ENCODE data around the gene FOSB.

Gene FOSB

GRCh38 chr19:45501730-45502014, 33.9 kb downstream of the FOSB start:
- H3K4me3 ChIP-seq (ENCODE audit: insufficient read depth, low read depth, low read length, poor library complexity, severe bottlenecking) = no peak overlapping the region
- no peaks in the 10 kb centered on the region for H3K27me3 ChIP-seq (replicated peaks; ENCODE audit: control insufficient read depth, insufficient read depth, low read length, poor library complexity, severe bottlenecking)
- H3K36me3 ChIP-seq (ENCODE audit: control insufficient read depth, insufficient read depth, low read length) = no peaks in the 10 kb centered on the region
- no peak for DNase-seq
- H3K4me1 ChIP-seq (ENCODE audit: control insufficient read depth, insufficient read depth, low read length, poor library complexity, severe bottlenecking) = peaks cover 31% of the 10 kb centered on the region
- no peaks in the 10 kb centered on the region for H3K9me3 ChIP-seq (ENCODE audit: control insufficient read depth, low read length)
- H3K27ac ChIP-seq (ENCODE audit: insufficient read depth, low read length, poor library complexity, severe bottlenecking) = no peak overlapping the region

DNA sequence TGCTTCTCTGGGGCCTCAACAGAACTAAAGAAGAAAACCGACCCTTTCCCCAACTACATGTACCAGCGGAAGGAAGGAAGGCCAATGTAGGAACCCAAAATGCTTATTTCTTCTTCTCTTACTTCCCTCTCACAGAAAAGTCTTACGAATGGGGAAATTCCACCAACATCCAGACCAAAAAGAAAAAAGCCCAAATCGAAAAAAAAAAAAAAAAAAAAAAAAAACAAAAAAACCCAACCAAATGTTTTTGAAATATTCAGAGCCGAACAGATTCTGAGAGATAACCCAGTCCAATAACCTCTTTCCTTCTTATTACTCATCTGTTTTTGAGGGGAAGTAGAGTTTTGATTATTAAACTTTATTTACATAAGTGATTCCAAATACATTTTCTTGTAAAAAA, 34.3 kb downstream of the FOSB start:
- DNase-seq = no peak
- no peaks in the 10 kb centered on the region for H3K36me3 ChIP-seq (ENCODE audit: control insufficient read depth, insufficient read depth, low read length)
- peaks cover 32% of the 10 kb centered on the region for H3K4me1 ChIP-seq (ENCODE audit: control insufficient read depth, insufficient read depth, low read length, poor library complexity, severe bottlenecking)
- H3K4me3 ChIP-seq (ENCODE audit: insufficient read depth, low read depth, low read length, poor library complexity, severe bottlenecking) = no peak overlapping the region
- no peaks in the 10 kb centered on the region for H3K27me3 ChIP-seq (replicated peaks; ENCODE audit: control insufficient read depth, insufficient read depth, low read length, poor library complexity, severe bottlenecking)
- H3K27ac ChIP-seq (ENCODE audit: insufficient read depth, low read length, poor library complexity, severe bottlenecking) = no peak overlapping the region
- no peaks in the 10 kb centered on the region for H3K9me3 ChIP-seq (ENCODE audit: control insufficient read depth, low read length)

- no peak overlapping the region for H3K4me3 ChIP-seq (ENCODE audit: insufficient read depth, low read depth, low read length, poor library complexity, severe bottlenecking)
These were observed 36.1 kb downstream of the FOSB start for GRCh38 chr19:45503909-45504308.

GRCh38 chr19:45505151-45505995, 37.6 kb downstream of the FOSB start:
- Histone ChIP-seq H3K4me3 (ENCODE audit: insufficient read depth, low read depth, low read length, poor library complexity, severe bottlenecking) (no peak overlapping the region), H3K27me3 (replicated peaks; ENCODE audit: control insufficient read depth, insufficient read depth, low read length, poor library complexity, severe bottlenecking) (no peaks in the 10 kb centered on the region), H3K4me1 (ENCODE audit: control insufficient read depth, insufficient read depth, low read length, poor library complexity, severe bottlenecking) (peaks cover 18% of the 10 kb centered on the region), H3K27ac (ENCODE audit: insufficient read depth, low read length, poor library complexity, severe bottlenecking) (peak overlapping the region; percentile 93), H3K9me3 (ENCODE audit: control insufficient read depth, low read length) (no peaks in the 10 kb centered on the region), H3K36me3 (ENCODE audit: control insufficient read depth, insufficient read depth, low read length) (no peaks in the 10 kb centered on the region)
- DNase-seq = no peak

More at GRCh38 chr19:45503909-45504308, 36.1 kb downstream of the FOSB start:
- no peaks in the 10 kb centered on the region for H3K27me3 ChIP-seq (replicated peaks; ENCODE audit: control insufficient read depth, insufficient read depth, low read length, poor library complexity, severe bottlenecking)
- H3K4me1 ChIP-seq (ENCODE audit: control insufficient read depth, insufficient read depth, low read length, poor library complexity, severe bottlenecking) = peaks cover 19% of the 10 kb centered on the region
- no peaks in the 10 kb centered on the region for H3K9me3 ChIP-seq (ENCODE audit: control insufficient read depth, low read length)
- H3K27ac ChIP-seq (ENCODE audit: insufficient read depth, low read length, poor library complexity, severe bottlenecking) = no peak overlapping the region
- no peak for DNase-seq
- no peaks in the 10 kb centered on the region for H3K36me3 ChIP-seq (ENCODE audit: control insufficient read depth, insufficient read depth, low read length)

- H3K27me3 ChIP-seq (replicated peaks; ENCODE audit: control insufficient read depth, insufficient read depth, low read length, poor library complexity, severe bottlenecking) = no peaks in the 10 kb centered on the region
- H3K27ac ChIP-seq (ENCODE audit: insufficient read depth, low read length, poor library complexity, severe bottlenecking) = peak overlapping the region; percentile 93
- H3K4me3 ChIP-seq (ENCODE audit: insufficient read depth, low read depth, low read length, poor library complexity, severe bottlenecking) = peak overlapping the region; percentile 80
- H3K4me1 ChIP-seq (ENCODE audit: control insufficient read depth, insufficient read depth, low read length, poor library complexity, severe bottlenecking) = peaks cover 18% of the 10 kb centered on the region
- no peaks in the 10 kb centered on the region for H3K36me3 ChIP-seq (ENCODE audit: control insufficient read depth, insufficient read depth, low read length)
- DNase-seq = no peak
- H3K9me3 ChIP-seq (ENCODE audit: control insufficient read depth, low read length) = no peaks in the 10 kb centered on the region
These were observed 38.1 kb downstream of the FOSB start for GRCh38 chr19:45505996-45506245.

DNA sequence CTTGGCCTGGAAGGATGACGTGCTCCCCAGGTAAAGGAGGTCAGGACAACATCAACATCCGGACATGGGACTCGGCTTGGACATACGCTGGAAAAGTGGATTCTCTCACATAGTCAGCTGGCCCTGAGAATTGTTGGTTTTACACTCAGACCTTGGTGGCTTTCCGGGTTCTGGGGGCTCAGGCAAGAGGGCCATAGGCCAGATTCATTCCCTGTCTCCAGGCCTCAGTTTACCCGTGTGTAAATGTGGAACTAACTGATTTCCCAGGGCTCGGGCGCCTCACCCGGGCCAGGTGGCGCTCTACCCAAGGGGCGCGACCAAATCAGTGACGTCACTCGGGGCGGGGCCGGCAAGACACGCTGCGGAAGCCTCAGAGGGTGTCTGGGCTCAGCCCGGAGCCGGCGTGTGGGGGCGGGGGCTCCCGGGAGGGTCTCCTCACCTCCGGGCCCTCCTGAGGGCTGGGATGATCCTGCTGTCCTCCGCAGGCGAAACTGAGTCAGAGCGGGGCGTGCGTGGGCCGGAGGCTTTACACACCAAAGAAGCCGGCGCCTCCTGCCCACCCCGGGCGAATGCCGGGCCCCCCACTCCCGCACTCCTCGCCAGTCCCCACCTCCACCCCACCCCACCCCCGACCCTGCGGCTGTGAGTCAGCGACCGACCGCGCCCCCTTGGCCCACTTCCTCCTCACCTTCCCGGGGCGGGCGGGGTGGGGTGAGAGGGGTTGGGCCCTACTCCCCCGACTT, 38.6 kb downstream of the FOSB start:
- no peaks in the 10 kb centered on the region for H3K36me3 ChIP-seq (ENCODE audit: control insufficient read depth, insufficient read depth, low read length)
- peak; percentile 89 to 95 (median 92) for DNase-seq
- H3K4me1 ChIP-seq (ENCODE audit: control insufficient read depth, insufficient read depth, low read length, poor library complexity, severe bottlenecking) = peaks cover 18% of the 10 kb centered on the region
- H3K4me3 ChIP-seq (ENCODE audit: insufficient read depth, low read depth, low read length, poor library complexity, severe bottlenecking) = peak overlapping the region; percentile 80
- H3K9me3 ChIP-seq (ENCODE audit: control insufficient read depth, low read length) = no peaks in the 10 kb centered on the region
- H3K27me3 ChIP-seq (replicated peaks; ENCODE audit: control insufficient read depth, insufficient read depth, low read length, poor library complexity, severe bottlenecking) = no peaks in the 10 kb centered on the region
- peak overlapping the region; percentile 93 for H3K27ac ChIP-seq (ENCODE audit: insufficient read depth, low read length, poor library complexity, severe bottlenecking)

DNA sequence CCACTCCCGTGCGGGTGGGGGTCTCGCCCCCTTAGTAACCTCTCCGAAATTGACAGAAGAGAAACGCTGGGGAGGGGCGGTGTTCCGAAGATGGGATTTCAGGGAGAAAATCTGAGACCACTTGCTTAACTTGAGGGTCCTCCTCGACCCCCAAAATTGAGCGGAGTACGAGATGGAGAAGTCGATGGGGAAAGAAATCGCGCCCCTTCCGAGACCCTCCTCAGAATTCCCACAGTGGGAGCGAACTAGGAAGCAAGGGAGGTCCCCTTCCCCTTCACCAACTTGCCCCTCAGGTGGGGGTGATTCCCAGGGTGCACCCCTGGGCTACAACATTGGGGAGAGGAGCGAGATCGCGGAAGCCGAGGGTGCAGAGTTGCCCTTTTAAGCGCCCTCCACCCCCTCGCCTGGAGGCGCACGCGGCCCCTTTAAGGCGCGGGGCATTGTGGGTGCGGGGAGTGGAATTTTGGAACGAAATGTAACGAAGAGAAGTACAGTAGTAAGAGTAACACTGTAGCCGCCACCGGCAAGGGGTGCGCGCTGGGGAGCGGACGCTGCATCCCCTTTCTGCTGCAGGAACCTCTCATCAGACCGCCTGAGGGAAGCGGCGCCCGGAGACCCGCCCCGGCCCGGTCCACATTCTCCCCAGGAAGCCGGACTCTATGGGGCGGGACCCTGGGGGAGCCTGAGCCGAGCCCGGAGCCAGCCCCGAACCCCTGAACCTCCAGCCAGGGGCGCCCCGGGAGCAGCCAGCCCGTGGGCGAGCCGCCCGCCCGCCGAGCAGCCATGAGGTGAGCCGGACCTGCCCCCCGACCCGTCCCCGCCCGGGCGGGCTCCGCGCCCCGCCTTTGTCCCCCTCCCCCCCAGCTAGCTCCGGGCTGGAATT, 39.4 kb downstream of the FOSB start, which contains the start of gene VASP:
Gene VASP, plus strand, starts transcription at position 491 of the 883 bp plus-strand sequence. Its CDS starts 293 bp downstream, at position 784.
- H3K4me1 ChIP-seq (ENCODE audit: control insufficient read depth, insufficient read depth, low read length, poor library complexity, severe bottlenecking) = peaks cover 18% of the 10 kb centered on the region
- peak; percentile 84 to 88 (median 86) for DNase-seq
- no peaks in the 10 kb centered on the region for H3K27me3 ChIP-seq (replicated peaks; ENCODE audit: control insufficient read depth, insufficient read depth, low read length, poor library complexity, severe bottlenecking)
- peak within 1 kb of the TSS; percentile 93 for H3K27ac ChIP-seq (ENCODE audit: insufficient read depth, low read length, poor library complexity, severe bottlenecking)
- no peaks in the 10 kb centered on the region for H3K36me3 ChIP-seq (ENCODE audit: control insufficient read depth, insufficient read depth, low read length)
- H3K4me3 ChIP-seq (ENCODE audit: insufficient read depth, low read depth, low read length, poor library complexity, severe bottlenecking) = peak within 1 kb of the TSS; percentile 80
- no peaks in the 10 kb centered on the region for H3K9me3 ChIP-seq (ENCODE audit: control insufficient read depth, low read length)

DNA sequence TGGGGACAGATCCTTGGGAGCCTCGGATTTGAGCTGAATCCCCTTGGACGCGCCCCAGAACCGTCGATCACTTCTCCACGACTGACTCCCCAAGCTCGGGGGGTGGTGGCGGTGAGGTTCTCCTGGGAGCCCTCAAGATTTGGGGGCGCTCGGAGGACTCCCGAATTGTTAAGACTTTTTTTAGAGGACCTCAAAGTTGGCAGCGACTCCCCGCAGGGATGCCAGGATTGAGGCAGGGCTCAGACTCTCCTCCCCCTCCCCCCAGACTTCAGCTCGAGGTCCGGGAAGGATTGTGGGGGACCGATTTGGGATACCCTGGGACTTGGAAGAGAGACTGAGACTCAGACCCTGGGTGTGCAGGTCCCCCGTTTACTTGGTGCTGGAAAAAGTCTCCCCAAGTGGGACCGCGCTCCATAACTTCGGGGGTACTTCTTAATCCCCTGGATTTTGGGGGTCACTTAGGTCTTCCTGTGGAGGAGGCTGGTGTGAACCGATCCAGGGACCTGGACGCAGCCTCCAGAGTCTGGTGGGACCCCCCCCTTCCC, 40.1 kb downstream of the FOSB start:
- no peaks in the 10 kb centered on the region for H3K9me3 ChIP-seq (ENCODE audit: control insufficient read depth, low read length)
- peaks cover 19% of the 10 kb centered on the region for H3K4me1 ChIP-seq (ENCODE audit: control insufficient read depth, insufficient read depth, low read length, poor library complexity, severe bottlenecking)
- no peak for DNase-seq

DNA sequence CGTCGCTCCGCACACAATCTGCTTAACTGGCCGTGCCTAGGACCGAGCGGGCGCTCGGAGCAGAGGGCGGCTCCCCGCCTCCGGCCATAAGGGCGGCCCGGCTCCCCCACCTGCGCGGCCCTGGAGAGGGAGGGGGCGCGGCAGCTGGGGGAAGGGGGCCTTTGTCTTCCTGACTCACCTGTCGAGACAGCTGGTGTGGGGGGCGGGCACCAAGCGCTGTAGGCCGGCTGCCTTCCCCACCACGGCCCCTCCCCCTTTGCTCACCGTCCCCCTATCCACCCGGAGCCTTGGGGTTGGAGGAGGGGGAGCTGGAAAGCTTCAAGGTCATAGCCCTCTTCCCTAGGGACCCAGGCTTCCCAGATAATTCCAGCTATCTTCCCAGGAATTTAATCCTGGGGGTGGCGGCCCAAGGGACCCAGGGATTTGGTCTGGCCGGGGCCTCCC, 40.6 kb downstream of the FOSB start:
- peak in 1 of 3 donors; percentile 27 for DNase-seq
- Histone ChIP-seq H3K27me3 (replicated peaks; ENCODE audit: control insufficient read depth, insufficient read depth, low read length, poor library complexity, severe bottlenecking) (no peaks in the 10 kb centered on the region), H3K36me3 (ENCODE audit: control insufficient read depth, insufficient read depth, low read length) (no peaks in the 10 kb centered on the region), H3K4me1 (ENCODE audit: control insufficient read depth, insufficient read depth, low read length, poor library complexity, severe bottlenecking) (peaks cover 20% of the 10 kb centered on the region), H3K4me3 (ENCODE audit: insufficient read depth, low read depth, low read length, poor library complexity, severe bottlenecking) (peak overlapping the region; percentile 80), H3K27ac (ENCODE audit: insufficient read depth, low read length, poor library complexity, severe bottlenecking) (peak overlapping the region; percentile 93), H3K9me3 (ENCODE audit: control insufficient read depth, low read length) (no peaks in the 10 kb centered on the region)

More for the DNA sequence above, 40.1 kb downstream of the FOSB start:
- Histone ChIP-seq H3K36me3 (ENCODE audit: control insufficient read depth, insufficient read depth, low read length) (no peaks in the 10 kb centered on the region), H3K27me3 (replicated peaks; ENCODE audit: control insufficient read depth, insufficient read depth, low read length, poor library complexity, severe bottlenecking) (no peaks in the 10 kb centered on the region), H3K4me3 (ENCODE audit: insufficient read depth, low read depth, low read length, poor library complexity, severe bottlenecking) (peak overlapping the region; percentile 80), H3K27ac (ENCODE audit: insufficient read depth, low read length, poor library complexity, severe bottlenecking) (peak overlapping the region; percentile 93)

Data from effector memory CD4-positive, alpha-beta T cell (primary cell).